HCT116 (cell line): ENCODE results near the gene HECW1. TPM values are rescaled to one million over a fixed set of nuclear protein-coding genes. Genes with fewer than 3 reads are reported as not detected.

Experiments used
- ATAC-seq: fragments of 200-7000 bp; cut with Tn5 transposase; 2 replicates; pipeline ENCODE4 v1.9.1; 2020; ENCODE audit warnings: mild to moderate bottlenecking, moderate library complexity
- BruUV-seq: library from RNA; stranded (reverse); fragments of 400-500 nt; replicated peaks from 2 replicates; lab custom pipeline; 2021; lab: Mats Ljungman, UMichigan
- CTCF ChIA-PET: fragments of 300-600 bp; sonication (Branson Sonifier 250); formaldehyde crosslinking; loops from one replicate; lab custom pipeline; 2021; ENCODE audit warnings: antibody characterized with exemption; lab: Charles Lee
- POLR2A ChIA-PET: fragments of 300-600, 350-600 bp; sonication (Branson Sonifier 250); formaldehyde crosslinking; loops from one replicate; lab custom pipeline; 2021; ENCODE audit warnings: antibody characterized with exemption; lab: Charles Lee
- RAD21 ChIA-PET, 2 experiments: fragments of 300-600 bp; sonication (Branson Sonifier 250); formaldehyde crosslinking; loops; one replicate each; lab custom pipeline; 2023; ENCODE audit warnings: low total read pairs in 2 of 2; ENCODE audit not compliant: uncharacterized antibody in 2 of 2, unreplicated experiment in 2 of 2, low non-redundant PET in 1 of 2; lab: Charles Lee
- DNase-seq: peaks from one replicate; pipeline ENCODE4 v3.0.0-alpha.2; 2010; ENCODE audit warnings: low read depth, low spot score
- H2AFZ ChIP-seq: fragments of 200-600 bp; shearing (Covaris generic), sonication (generic); 2 replicates; pipeline ENCODE4 v1.6.1; 2017; ENCODE audit warnings: low read depth, mixed run types, mixed read lengths, antibody characterized with exemption, low read length; ENCODE audit not compliant: poor library complexity, severe bottlenecking
- H3K27ac ChIP-seq: 2 replicates; pipeline ENCODE4 v1.5.1; 2012; ENCODE audit warnings: low read depth, low read length
- H3K27me3 ChIP-seq: fragments of 200-600 bp; sonication (generic); 2 replicates; pipeline ENCODE4 v1.6.1; 2016; ENCODE audit warnings: mixed run types, low read length, mixed read lengths; ENCODE audit not compliant: insufficient read depth
- H3K36me3 ChIP-seq, 2 experiments: fragments of 200-500 bp in 1 of 2; fragments of 200-600 bp in 1 of 2; sonication (Bioruptor generic) in 1 of 2; sonication (generic) in 1 of 2; 2 replicates each; pipeline versions ENCODE4 v1.5.1 to v1.6.1; 2014 to 2016; ENCODE audit warnings: low read length in 2 of 2, inconsistent platforms in 1 of 2, mixed read lengths in 1 of 2, mixed run types in 1 of 2; ENCODE audit not compliant: insufficient read depth in 2 of 2, control insufficient read depth in 1 of 2
- H3K4me1 ChIP-seq, 2 experiments: fragments of 200-600 bp in 1 of 2; sonication (generic) in 1 of 2; 2 replicates each; pipeline versions ENCODE4 v1.5.1 to v1.6.1; 2012 to 2017; ENCODE audit warnings: low read length in 2 of 2, inconsistent platforms in 1 of 2, mild to moderate bottlenecking in 1 of 2, mixed read lengths in 1 of 2, mixed run types in 1 of 2, moderate library complexity in 1 of 2; ENCODE audit not compliant: insufficient read depth in 2 of 2, control insufficient read depth in 1 of 2
- H3K4me2 ChIP-seq: fragments of 200-600 bp; sonication (generic); 2 replicates; pipeline ENCODE4 v1.6.1; 2017; ENCODE audit warnings: mixed run types, low read length, mixed read lengths
- H3K4me3 ChIP-seq, 2 experiments: fragments of 200-600 bp in 1 of 2; sonication (generic) in 1 of 2; replicated peaks in 1 of 2; 2 replicates each; pipeline ENCODE4 v1.5.1; 2011 to 2016; ENCODE audit warnings: low read length in 2 of 2, control low read depth in 1 of 2, low read depth in 1 of 2, mild to moderate bottlenecking in 1 of 2, mixed read lengths in 1 of 2, mixed run types in 1 of 2
- H3K79me2 ChIP-seq: fragments of 200-600 bp; sonication (generic); 2 replicates; pipeline ENCODE4 v1.6.1; 2017; ENCODE audit warnings: mild to moderate bottlenecking, mixed run types, low read length, moderate library complexity, mixed read lengths; ENCODE audit not compliant: insufficient read depth
- H3K9ac ChIP-seq: fragments of 200-600 bp; sonication (generic); 2 replicates; pipeline ENCODE4 v1.6.1; 2016; ENCODE audit warnings: low read length, mixed read lengths
- H3K9me2 ChIP-seq: fragments of 200-600 bp; sonication (generic), shearing (Covaris generic); 2 replicates; pipeline ENCODE4 v1.6.1; 2017; ENCODE audit warnings: mixed run types, mild to moderate bottlenecking, moderate library complexity; ENCODE audit not compliant: insufficient read depth
- H3K9me3 ChIP-seq, 2 experiments: fragments of 200-500 bp in 1 of 2; fragments of 200-600 bp in 1 of 2; sonication (Bioruptor generic) in 1 of 2; sonication (generic) in 1 of 2; 2 replicates each; pipeline ENCODE4 v1.6.1; 2014 to 2017; ENCODE audit warnings: low read length in 2 of 2, mixed read lengths in 2 of 2, inconsistent platforms in 1 of 2, low read depth in 1 of 2, mild to moderate bottlenecking in 1 of 2, mixed run types in 1 of 2, moderate library complexity in 1 of 2; ENCODE audit not compliant: control insufficient read depth in 1 of 2, insufficient read depth in 1 of 2
- H4K20me1 ChIP-seq: fragments of 200-600 bp; sonication (generic), shearing (Covaris generic); 2 replicates; pipeline ENCODE4 v1.6.1; 2017; ENCODE audit warnings: mixed run types, mild to moderate bottlenecking, moderate library complexity; ENCODE audit not compliant: insufficient read depth
- ATF3 ChIP-seq: IDR thresholded peaks from 2 replicates; pipeline ENCODE4 v1.6.1; 2012
- CBX3 ChIP-seq: IDR thresholded peaks from 2 replicates; pipeline ENCODE4 v1.6.1; 2012; ENCODE audit warnings: low read depth
- EZH2phosphoT487 ChIP-seq: fragments of 200-600 bp; IDR thresholded peaks from 2 replicates; pipeline ENCODE4 v1.6.1; 2018; ENCODE audit warnings: antibody characterized with exemption, borderline replicate concordance
- MAX ChIP-seq: IDR thresholded peaks from 2 replicates; pipeline ENCODE4 v1.6.1; 2012
- RAD21 ChIP-seq: IDR thresholded peaks from 2 replicates; pipeline ENCODE4 v1.6.1; 2012; ENCODE audit warnings: low read depth, mild to moderate bottlenecking
- SIN3A ChIP-seq: IDR thresholded peaks from 2 replicates; pipeline ENCODE4 v1.6.1; 2012; ENCODE audit warnings: low read depth
- SP1 ChIP-seq: IDR thresholded peaks from 2 replicates; pipeline ENCODE4 v1.6.1; 2012; ENCODE audit warnings: low read depth
- SRF ChIP-seq: IDR thresholded peaks from 2 replicates; pipeline ENCODE4 v1.6.1; 2012; ENCODE audit warnings: low read depth
- TCF7L2 ChIP-seq: IDR thresholded peaks from 2 replicates; pipeline ENCODE4 v1.7.0; 2011; ENCODE audit warnings: borderline replicate concordance, inconsistent platforms; ENCODE audit not compliant: insufficient read depth, insufficient read length; ENCODE audit errors: extremely low read depth
- YY1 ChIP-seq: IDR thresholded peaks from 2 replicates; pipeline ENCODE4 v1.6.1; 2011; ENCODE audit warnings: low read length, low read depth, moderate library complexity, mild to moderate bottlenecking; ENCODE audit not compliant: insufficient replicate concordance; ENCODE audit errors: extremely low read depth
- ZNF274 ChIP-seq: fragments of 200-500 bp; sonication (Bioruptor generic); IDR thresholded peaks from 2 replicates; pipeline ENCODE4 v1.6.1; 2014; ENCODE audit warnings: mild to moderate bottlenecking, low read depth, low read length, inconsistent platforms
- intact Hi-C: fragments of 100-400 bp; cut with micrococcal nuclease; formaldehyde crosslinking; loops from 2 replicates; pipeline ENCODE4 v1.10.0; 2022
- total RNA-seq: library from RNA; stranded (reverse); gene quantifications from one replicate; pipeline ENCODE4 v1.2.1, GENCODE V29; 2021; ENCODE audit not compliant: unreplicated experiment
- TF ChIP-seq, protein P1 (sequence below): IDR thresholded peaks from 2 replicates; pipeline ENCODE4 v1.6.1; 2011; ENCODE audit warnings: mild to moderate bottlenecking, low read length, moderate library complexity; ENCODE audit not compliant: insufficient replicate concordance; ENCODE audit errors: extremely low read depth

The HECW1 gene
- total RNA-seq, 1 experiment from 2014 or later: 5.6 TPM

DNA sequence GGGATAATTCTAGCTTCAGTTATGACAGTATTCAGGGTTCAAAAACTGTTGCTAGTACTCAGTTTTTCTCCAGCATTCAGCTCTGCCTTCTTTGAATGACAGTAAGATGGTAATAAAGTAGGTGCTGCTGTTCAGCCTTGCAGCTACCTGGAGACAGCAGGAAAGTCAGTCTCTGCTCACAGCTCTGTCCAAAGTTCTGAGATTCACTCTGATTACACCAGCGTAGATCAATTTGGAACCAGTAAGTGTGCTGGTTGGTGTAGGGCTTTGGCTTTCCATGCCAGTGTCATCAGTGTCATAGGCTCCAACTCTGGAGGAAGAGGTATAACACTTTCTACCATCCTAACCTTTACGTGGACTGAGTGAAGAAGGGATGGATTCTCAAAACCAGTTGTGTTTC is 496.6 kb downstream of the HECW1 start:
- H3K36me3 ChIP-seq: peaks cover 8 to 17% of the 10 kb centered on the region in 2 experiments; a peak in 1 of 4 replicates
- H3K4me3 ChIP-seq: no peak overlapping the region
- ChIA-PET POLR2A (no interaction called here), CTCF (no interaction called here), RAD21 (no interaction called here)
- H3K27ac ChIP-seq: no peak overlapping the region
- H3K79me2 ChIP-seq: peaks cover 8% of the 10 kb centered on the region
- H4K20me1 ChIP-seq: no peaks in the 10 kb centered on the region
- DNase-seq: no peak
- no peak for TF ChIP-seq SRF
- no peak for TF ChIP-seq TCF7L2
- no peak for TF ChIP-seq SIN3A
- TF ChIP-seq SP1: no peak
- TF ChIP-seq MAX: no peak
- TF ChIP-seq ATF3: no peak
- TF ChIP-seq RAD21: no peak
- no peak for TF ChIP-seq CBX3
- no peak for TF ChIP-seq YY1
- TF ChIP-seq, protein P1, sequence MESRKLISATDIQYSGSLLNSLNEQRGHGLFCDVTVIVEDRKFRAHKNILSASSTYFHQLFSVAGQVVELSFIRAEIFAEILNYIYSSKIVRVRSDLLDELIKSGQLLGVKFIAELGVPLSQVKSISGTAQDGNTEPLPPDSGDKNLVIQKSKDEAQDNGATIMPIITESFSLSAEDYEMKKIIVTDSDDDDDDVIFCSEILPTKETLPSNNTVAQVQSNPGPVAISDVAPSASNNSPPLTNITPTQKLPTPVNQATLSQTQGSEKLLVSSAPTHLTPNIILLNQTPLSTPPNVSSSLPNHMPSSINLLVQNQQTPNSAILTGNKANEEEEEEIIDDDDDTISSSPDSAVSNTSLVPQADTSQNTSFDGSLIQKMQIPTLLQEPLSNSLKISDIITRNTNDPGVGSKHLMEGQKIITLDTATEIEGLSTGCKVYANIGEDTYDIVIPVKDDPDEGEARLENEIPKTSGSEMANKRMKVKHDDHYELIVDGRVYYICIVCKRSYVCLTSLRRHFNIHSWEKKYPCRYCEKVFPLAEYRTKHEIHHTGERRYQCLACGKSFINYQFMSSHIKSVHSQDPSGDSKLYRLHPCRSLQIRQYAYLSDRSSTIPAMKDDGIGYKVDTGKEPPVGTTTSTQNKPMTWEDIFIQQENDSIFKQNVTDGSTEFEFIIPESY: no peak
- TF ChIP-seq ZNF274: no peak
- TF ChIP-seq EZH2phosphoT487: no peak
- no peak overlapping the region for H2AFZ ChIP-seq
- intact Hi-C loops: no loop called here
- no peaks in the 10 kb centered on the region for H3K9me2 ChIP-seq
- ATAC-seq: no peak
- no peak overlapping the region for H3K9ac ChIP-seq
- no peak overlapping the region for H3K4me2 ChIP-seq
- H3K27me3 ChIP-seq: no peaks in the 10 kb centered on the region
- H3K9me3 ChIP-seq: peaks cover 0 to 8% of the 10 kb centered on the region in 2 experiments; a peak in 1 of 4 replicates
- H3K4me1 ChIP-seq: no peaks in the 10 kb centered on the region
- no TSS peak for BruUV-seq
